Dendritic cell treated with granulocyte-macrophage colony-stimulating factor and Interleukin-4, amounts not matched to agents 40 ng/mL and 50 ng/mL, for 4 days (primary cell): ENCODE measurements around the gene ELF1.
A peak's percentile ranks its signal among the peaks of the same experiment; 100 is the strongest.

ENCODE experiments used
- H3K27ac Mint-ChIP-seq: one replicate; pipeline ENCODE4 v1.8.0; 2022; ENCODE audit warnings: mild to moderate bottlenecking, mixed read lengths
- H3K27me3 Mint-ChIP-seq: one replicate; pipeline ENCODE4 v1.8.0; 2022; ENCODE audit warnings: mild to moderate bottlenecking, mixed read lengths
- H3K36me3 Mint-ChIP-seq: one replicate; pipeline ENCODE4 v1.8.0; 2022; ENCODE audit warnings: low read depth, mixed read lengths
- H3K4me1 Mint-ChIP-seq: one replicate; pipeline ENCODE4 v1.8.0; 2022; ENCODE audit warnings: low read depth, mixed read lengths
- H3K4me3 Mint-ChIP-seq: one replicate; pipeline ENCODE4 v1.8.0; 2022; ENCODE audit warnings: mild to moderate bottlenecking, moderate library complexity, mixed read lengths
- H3K9me3 Mint-ChIP-seq: one replicate; pipeline ENCODE4 v1.8.0; 2022; ENCODE audit warnings: mixed read lengths
- intact Hi-C: fragments of 100-400 bp; cut with micrococcal nuclease; formaldehyde crosslinking; loops from one replicate; pipeline ENCODE4 v1.15.0; 2022

The ELF1 gene

DNA sequence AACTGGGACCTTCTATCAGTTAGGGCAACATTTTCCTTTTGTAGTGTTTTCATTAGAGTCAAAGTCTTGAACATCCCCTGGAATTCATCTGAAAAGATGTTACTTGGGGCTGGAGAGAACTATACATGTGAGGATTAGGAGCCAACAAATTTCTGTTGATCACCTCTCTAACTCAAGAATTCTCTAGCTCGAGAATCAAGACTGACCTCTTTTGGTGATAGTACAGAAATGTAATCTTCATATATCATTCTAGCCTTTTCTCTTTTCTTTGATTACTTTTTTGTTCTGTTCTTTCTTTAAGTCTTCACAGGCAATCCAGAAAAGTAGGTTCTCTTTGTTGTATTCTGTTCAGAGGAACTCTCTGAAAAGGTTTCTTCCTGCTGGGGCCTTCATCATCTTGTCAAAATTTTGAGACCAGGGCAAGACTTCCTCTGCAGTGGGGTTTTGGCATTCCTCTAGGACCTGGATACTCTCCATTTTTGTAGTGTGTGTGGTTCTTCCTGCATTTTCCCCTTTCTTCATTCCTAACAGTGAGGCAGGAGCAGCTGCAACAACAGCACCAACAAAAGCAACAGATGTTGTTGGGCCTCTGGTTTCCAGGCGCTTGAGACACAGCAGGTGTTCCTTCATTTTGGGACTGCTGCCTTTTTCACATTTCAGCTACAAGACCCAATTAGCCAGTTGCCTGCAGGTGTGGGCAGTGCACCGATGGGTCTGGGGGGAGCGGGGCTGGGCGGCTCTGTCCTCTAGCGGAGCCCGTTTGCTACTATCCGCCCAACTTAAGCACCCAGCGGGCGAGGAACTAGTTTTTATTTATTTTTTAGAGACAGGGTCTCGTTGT, 26.2 kb downstream of the ELF1 start:
- intact Hi-C loops: no loop called here
- Mint-ChIP-seq H3K27ac (peak overlapping the region; percentile 20), H3K4me1 (peaks cover 54% of the 10 kb centered on the region), H3K4me3 (no peak overlapping the region), H3K9me3 (no peaks in the 10 kb centered on the region), H3K36me3 (peaks cover 41% of the 10 kb centered on the region), H3K27me3 (no peaks in the 10 kb centered on the region)

DNA sequence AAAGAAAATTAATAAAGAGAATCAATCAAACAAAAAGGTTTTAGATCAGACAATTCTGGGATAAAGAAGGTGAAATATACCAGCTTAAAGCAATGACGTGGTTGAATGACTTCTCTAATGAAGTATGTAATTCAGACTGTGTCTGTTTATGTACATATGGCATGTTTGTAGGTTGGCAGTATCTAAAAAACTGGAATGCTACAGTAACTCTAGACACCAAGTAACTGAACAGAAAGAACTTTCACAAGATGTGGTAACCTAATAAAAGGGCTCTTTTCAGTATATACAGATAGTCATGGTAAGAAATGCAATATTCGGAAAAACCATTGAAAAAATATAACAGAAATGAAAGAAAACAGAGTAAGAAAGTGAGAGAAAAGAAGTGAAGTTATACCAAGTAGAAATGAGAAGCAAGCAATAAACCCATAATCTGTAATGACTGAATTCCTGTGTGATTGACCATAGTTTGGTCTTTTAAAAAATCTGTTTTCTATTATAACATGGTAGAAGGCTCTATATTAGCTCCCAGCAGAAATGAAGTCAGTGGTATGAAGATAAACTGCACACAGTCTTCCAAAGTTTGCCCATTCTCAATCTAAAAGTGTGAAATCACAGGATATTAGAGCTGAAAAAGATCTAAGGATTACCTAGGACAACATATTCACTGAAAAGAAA, 31.4 kb downstream of the ELF1 start:
- H3K27ac Mint-ChIP-seq: peak overlapping the region; percentile 41
- peaks cover 45% of the 10 kb centered on the region for H3K4me1 Mint-ChIP-seq
- no peaks in the 10 kb centered on the region for H3K9me3 Mint-ChIP-seq
- H3K36me3 Mint-ChIP-seq: peaks cover 10% of the 10 kb centered on the region
- intact Hi-C loops: no loop called here
- H3K4me3 Mint-ChIP-seq: no peak overlapping the region
- no peaks in the 10 kb centered on the region for H3K27me3 Mint-ChIP-seq

DNA sequence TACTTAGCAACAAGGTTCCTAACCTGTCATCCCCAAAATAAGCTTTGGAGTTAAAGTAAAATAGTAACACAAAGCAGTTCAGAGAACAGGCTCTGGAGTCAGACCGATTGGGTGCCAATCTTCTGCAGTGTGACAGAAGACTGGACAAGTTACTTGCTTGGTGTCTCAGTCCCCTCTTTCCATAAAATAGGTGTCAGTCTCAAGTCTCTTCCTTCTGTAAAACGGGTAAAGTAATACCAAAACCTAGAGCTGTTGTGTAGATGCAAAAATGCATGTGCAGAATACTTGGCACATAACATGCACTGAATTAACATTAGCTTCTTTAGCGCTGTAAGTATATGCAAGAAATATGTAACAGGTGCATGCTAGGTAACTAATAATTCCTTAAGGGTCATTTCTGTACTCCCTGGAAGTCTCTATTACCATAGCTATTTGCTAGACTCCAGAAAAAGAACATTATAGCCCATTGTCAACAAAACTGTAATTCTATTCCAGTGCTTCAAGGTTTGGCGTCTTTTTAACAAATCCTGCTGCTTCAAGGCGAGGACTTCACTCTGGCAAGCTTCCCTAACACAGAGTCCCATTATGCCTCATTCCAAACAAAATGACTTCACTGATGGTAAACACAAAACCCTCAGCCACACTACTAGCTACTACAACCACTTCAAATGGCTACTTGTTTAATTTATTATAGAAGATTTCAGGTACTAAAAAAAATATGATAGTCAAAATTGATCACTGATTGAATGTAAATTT, 32.8 kb downstream of the ELF1 start:
- H3K4me3 Mint-ChIP-seq: peak overlapping the region; percentile 20
- peak overlapping the region; percentile 78 for H3K27ac Mint-ChIP-seq
- intact Hi-C loops: no loop called here
- H3K9me3 Mint-ChIP-seq: no peaks in the 10 kb centered on the region
- no peaks in the 10 kb centered on the region for H3K27me3 Mint-ChIP-seq
- peaks cover 43% of the 10 kb centered on the region for H3K4me1 Mint-ChIP-seq
- H3K36me3 Mint-ChIP-seq: peaks cover 8% of the 10 kb centered on the region

DNA sequence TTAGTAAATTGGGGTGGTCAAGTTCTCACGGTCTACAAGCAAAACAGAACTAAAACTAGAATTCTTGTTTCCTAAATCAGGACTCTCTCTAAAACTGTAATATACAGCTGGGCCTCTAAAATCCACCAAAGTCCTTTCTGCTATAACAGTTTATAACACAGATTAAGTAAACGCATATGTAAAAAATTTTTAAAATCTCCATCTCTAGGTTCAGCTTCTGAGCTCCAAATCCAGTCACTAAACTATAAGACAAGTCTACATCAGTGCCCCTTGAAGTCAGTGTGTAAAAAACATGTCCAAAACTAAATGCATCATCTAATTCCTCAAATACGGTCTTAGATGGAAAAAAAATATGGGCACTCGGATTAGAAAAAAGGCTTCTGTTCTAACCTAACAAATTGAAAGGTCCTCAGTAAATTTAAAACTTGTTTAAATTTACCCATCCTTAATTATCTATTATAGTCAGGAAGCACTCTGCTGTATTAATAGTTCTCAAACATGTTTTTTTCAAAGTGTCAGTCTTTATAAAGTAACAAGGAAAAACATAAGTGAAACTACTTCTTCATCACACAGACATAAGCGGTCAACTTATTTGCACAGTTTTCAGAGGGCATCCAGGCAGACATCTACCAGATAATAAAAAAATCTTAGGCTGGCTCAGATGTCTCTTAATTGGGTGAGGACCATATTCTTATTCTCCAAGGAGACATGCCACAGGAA, 33.6 kb downstream of the ELF1 start:
- H3K4me3 Mint-ChIP-seq: peak overlapping the region; percentile 40
- H3K4me1 Mint-ChIP-seq: peaks cover 51% of the 10 kb centered on the region
- peaks cover 16% of the 10 kb centered on the region for H3K36me3 Mint-ChIP-seq
- H3K27ac Mint-ChIP-seq: peak overlapping the region; percentile 78
- intact Hi-C loops: loop anchor here (2.0 kb wide), 1 partner anchor 13 kb away; no protein-coding TSS in a partner anchor
- H3K27me3 Mint-ChIP-seq: no peaks in the 10 kb centered on the region
- H3K9me3 Mint-ChIP-seq: no peaks in the 10 kb centered on the region

DNA sequence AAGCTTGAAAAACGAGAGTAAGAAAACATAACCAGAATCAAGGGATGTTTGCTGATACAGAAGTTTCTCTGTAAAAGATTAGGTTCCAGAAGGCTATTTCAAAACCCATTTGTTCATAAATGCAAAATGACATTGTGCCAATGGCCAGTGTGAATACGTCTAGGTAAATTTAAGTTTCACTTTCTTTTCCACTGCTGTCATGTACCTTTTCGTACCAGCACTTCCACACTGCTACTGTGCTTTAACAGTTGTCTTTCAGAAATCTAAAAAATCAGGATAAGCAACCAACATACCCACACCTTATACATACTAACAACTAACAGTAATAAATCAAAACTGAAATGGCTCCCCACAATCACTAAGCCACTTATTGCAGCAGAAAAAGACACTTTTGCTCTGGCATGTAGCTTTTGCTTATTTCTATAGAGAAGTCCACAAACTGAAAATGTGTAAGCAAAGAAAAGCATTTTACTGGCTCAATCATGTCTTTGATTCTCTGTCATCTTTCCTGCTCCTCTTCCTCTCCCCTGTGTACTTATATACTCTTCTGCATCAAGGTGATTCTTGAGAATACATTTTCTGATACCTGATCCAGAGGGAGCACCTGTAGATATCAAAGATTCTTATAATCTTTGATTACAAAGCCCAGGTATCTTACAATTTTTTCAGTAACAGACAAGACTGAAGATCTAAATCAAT, 34.3 kb downstream of the ELF1 start:
- H3K36me3 Mint-ChIP-seq: peaks cover 19% of the 10 kb centered on the region
- H3K4me3 Mint-ChIP-seq: peak overlapping the region; percentile 40
- no peaks in the 10 kb centered on the region for H3K27me3 Mint-ChIP-seq
- peak overlapping the region; percentile 78 for H3K27ac Mint-ChIP-seq
- intact Hi-C loops: loop anchor here (2.0 to 5.0 kb wide), 3 partner anchors 14 to 77 kb away; partner anchors contain the start of genes ELF1 and WBP4
- H3K4me1 Mint-ChIP-seq: peaks cover 58% of the 10 kb centered on the region
- no peaks in the 10 kb centered on the region for H3K9me3 Mint-ChIP-seq

DNA sequence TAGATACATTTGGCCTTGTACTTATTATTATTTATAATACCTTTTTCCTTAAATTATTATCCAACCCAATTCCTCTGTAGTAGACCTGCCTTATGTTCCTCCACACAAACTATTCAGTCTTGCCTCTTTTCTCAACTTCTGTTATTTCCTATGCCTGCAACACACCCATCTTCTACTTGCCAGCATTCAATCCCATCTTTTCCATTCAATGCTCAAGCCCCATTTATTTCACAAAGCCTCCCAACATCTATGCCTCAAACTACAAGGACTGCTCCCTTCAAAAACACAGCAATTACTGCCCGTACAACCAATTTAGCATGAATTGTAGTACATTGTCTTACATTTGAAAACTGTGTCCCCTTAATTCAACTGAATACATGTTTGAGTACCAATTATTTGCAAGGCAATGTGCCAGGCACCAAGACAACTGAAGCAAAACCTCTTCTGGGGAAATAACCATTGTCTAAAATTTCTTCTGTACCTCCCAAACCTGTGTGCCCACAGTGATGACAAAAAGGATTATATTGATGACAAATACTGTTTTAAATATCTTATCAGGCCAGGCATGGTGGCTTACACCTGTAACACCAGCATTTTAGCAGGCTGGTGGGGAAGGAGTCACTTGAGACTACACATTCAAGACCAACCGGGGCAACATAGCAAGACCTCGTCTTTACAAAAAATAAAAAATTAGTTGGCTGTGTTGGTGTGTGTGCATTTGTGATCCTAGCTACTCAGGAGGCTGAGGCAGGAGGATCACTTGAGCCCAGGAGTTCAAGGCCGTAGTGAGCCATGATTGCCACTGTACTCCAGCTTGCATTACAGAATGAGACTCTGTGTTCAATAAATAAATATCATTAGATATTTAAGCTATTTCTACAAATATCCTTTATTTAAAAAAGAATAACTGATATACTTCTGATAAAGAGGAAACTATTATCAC, 35.1 kb downstream of the ELF1 start:
- Mint-ChIP-seq H3K4me1 (peaks cover 61% of the 10 kb centered on the region), H3K27me3 (no peaks in the 10 kb centered on the region), H3K4me3 (peak overlapping the region; percentile 51), H3K27ac (peak overlapping the region; percentile 89), H3K36me3 (peaks cover 23% of the 10 kb centered on the region), H3K9me3 (no peaks in the 10 kb centered on the region)
- intact Hi-C loops: loop anchor here (2.0 to 5.0 kb wide), 3 partner anchors 15 to 78 kb away; partner anchors contain the start of genes ELF1 and WBP4

DNA sequence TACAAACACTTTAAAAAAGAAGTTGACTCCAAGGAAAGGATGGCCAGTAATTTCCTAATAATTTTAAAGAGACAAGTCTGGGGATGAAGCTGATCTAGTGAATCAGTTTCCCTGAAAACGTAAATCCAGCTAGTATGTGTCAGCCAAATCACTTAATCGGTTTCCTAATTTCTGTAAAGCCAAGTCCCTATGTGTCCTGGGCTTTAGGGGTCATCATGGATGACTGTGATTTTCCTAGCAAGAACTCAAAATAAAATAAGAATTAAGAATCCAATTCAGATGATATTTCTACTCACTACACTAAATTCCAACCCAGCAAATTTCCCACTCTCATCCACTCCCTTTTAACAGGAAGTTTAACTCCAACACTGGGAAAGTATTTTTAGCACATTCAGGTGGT, 35.9 kb downstream of the ELF1 start:
- Mint-ChIP-seq H3K9me3 (no peaks in the 10 kb centered on the region), H3K27me3 (no peaks in the 10 kb centered on the region), H3K4me3 (no peak overlapping the region), H3K27ac (peak overlapping the region; percentile 89), H3K36me3 (peaks cover 25% of the 10 kb centered on the region), H3K4me1 (peaks cover 58% of the 10 kb centered on the region)
- intact Hi-C loops: loop anchor here (5.0 kb wide), 2 partner anchors 34 to 79 kb away; partner anchors contain the start of genes ELF1 and WBP4

DNA sequence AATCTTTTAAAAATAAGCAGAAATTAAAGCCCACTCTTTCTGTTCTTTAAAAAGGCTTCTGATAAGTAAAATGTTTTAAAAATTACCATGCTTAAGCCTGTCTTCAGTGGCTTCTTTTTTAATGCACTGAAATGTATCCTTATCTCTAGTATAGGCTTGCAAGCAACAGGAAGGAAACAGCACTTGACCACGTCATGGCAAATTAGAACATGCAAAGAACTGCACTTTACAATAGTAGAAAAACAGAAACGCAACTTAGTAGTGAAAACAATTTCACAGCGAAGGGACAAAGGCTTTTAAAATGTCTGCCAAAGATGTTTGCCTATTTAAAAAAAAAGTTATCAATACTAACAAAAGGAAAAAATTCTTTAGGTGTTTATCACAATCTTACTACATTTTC, 36.3 kb downstream of the ELF1 start:
- Mint-ChIP-seq H3K4me3 (no peak overlapping the region), H3K27ac (peak overlapping the region; percentile 89), H3K27me3 (no peaks in the 10 kb centered on the region), H3K36me3 (peaks cover 27% of the 10 kb centered on the region), H3K9me3 (no peaks in the 10 kb centered on the region), H3K4me1 (peaks cover 58% of the 10 kb centered on the region)
- intact Hi-C loops: loop anchor here (5.0 kb wide), 2 partner anchors 35 to 80 kb away; partner anchors contain the start of genes ELF1 and WBP4

DNA sequence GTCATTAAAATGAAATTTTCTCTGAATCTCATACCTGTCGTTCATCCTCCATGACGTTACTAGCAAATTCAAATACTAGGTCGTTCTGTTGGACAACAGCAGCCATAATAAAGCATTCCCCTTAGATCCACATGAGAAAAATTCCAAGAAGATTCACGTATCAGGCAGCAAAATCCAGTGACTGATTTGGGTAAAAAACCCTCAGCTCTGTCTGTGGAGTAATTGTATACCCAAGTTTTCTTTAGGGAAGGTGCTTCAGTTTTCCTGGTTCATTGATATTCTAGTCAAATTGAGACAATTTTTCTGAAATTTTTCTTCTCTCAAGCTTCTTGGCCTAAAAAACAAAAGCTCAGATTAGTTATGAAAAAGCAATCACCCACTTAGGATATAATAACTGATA, 37.2 kb downstream of the ELF1 start:
- H3K9me3 Mint-ChIP-seq: no peaks in the 10 kb centered on the region
- no peaks in the 10 kb centered on the region for H3K27me3 Mint-ChIP-seq
- peak overlapping the region; percentile 56 for H3K4me3 Mint-ChIP-seq
- peaks cover 31% of the 10 kb centered on the region for H3K36me3 Mint-ChIP-seq
- intact Hi-C loops: loop anchor here (2.0 to 5.0 kb wide), 3 partner anchors 15 to 80 kb away; partner anchors contain the start of genes ELF1 and WBP4
- peaks cover 62% of the 10 kb centered on the region for H3K4me1 Mint-ChIP-seq
- H3K27ac Mint-ChIP-seq: peak overlapping the region; percentile 89

DNA sequence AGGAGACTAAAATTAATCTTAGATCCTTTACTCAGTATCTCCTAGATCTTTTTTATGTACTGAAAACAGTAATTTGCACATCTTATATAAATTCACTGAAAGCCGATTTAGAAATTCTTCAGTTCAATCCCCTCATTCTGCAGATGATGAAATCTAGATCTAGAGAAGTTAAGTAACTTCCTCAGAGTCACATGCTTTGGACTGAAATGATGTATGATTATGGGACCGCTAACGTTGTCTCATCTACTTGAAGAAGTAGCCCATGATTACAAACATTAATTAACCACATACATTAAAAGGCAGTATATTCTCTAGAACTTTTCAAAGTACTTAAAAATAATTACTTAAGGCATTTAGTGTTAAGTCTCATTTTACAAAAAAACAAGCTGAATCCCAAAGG, 37.8 kb downstream of the ELF1 start:
- peaks cover 37% of the 10 kb centered on the region for H3K36me3 Mint-ChIP-seq
- H3K27me3 Mint-ChIP-seq: no peaks in the 10 kb centered on the region
- intact Hi-C loops: loop anchor here (2.0 to 5.0 kb wide), 3 partner anchors 15 to 81 kb away; partner anchors contain the start of genes ELF1 and WBP4
- peaks cover 68% of the 10 kb centered on the region for H3K4me1 Mint-ChIP-seq
- H3K9me3 Mint-ChIP-seq: no peaks in the 10 kb centered on the region
- peak overlapping the region; percentile 69 for H3K4me3 Mint-ChIP-seq
- H3K27ac Mint-ChIP-seq: peak overlapping the region; percentile 89

DNA sequence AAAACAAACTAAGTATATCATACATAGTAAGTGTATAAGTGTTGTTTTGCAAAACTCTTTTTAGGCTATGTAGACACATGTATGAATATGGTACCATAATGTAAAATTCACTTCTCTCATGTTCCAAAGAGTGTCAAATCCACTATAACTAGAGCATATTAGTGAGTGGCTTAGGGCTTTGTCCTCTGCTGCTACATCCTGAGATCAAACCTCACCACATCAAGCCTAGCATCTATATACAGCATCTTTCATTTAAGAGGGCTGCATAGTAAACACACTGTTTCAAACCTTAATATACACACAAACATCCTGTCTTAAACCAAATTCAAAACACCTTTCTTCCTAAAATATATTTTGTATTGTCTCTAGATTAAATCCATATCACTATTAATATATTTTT, 38.7 kb downstream of the ELF1 start:
- intact Hi-C loops: loop anchor here (2.0 to 5.0 kb wide), 3 partner anchors 14 to 82 kb away; partner anchors contain the start of genes ELF1 and WBP4

DNA sequence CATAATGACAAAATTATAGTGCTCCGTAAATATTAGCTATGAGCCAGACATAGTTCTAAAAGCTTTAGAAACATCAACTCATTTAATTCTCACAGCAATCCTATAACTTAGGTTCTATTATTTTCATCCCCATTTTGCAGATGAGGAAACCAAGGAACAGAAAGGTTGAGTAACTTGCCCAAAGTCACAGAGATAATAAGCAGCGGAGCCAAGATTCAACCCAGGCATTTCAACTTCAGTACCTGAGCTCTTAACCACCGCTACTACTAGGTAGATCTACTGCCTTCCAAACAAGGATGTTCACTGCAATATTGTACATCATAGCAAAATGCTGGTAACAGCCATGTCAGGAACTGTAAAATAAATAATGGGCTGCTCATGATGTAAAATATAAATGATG, 39.9 kb downstream of the ELF1 start:
- peaks cover 44% of the 10 kb centered on the region for H3K36me3 Mint-ChIP-seq
- intact Hi-C loops: no loop called here
- no peaks in the 10 kb centered on the region for H3K27me3 Mint-ChIP-seq
- H3K4me1 Mint-ChIP-seq: peaks cover 64% of the 10 kb centered on the region
- H3K4me3 Mint-ChIP-seq: no peak overlapping the region
- H3K9me3 Mint-ChIP-seq: no peaks in the 10 kb centered on the region
- H3K27ac Mint-ChIP-seq: no peak overlapping the region

More for the DNA sequence above, 38.7 kb downstream of the ELF1 start:
- peaks cover 64% of the 10 kb centered on the region for H3K4me1 Mint-ChIP-seq
- H3K4me3 Mint-ChIP-seq: peak overlapping the region; percentile 30
- peak overlapping the region; percentile 89 for H3K27ac Mint-ChIP-seq
- no peaks in the 10 kb centered on the region for H3K27me3 Mint-ChIP-seq
- peaks cover 44% of the 10 kb centered on the region for H3K36me3 Mint-ChIP-seq
- no peaks in the 10 kb centered on the region for H3K9me3 Mint-ChIP-seq
